ENCODE results near the gene NUTM1. TPM values are rescaled to one million over a fixed set of nuclear protein-coding genes. Genes with fewer than 3 reads are reported as not detected.
"Not testable (repeated sequence)": the region's sequence is repeated elsewhere in the genome, so short reads cannot be mapped to it uniquely, and the experiment has no call there.

NUTM1 gene
- total RNA-seq, 1 experiment from 2014 or later = 0.26 TPM

- H3T11ph ChIP-seq (ENCODE audit: low read length); H2BK15ac ChIP-seq (ENCODE audit: low read depth, low read length); H4K8ac ChIP-seq (replicated peaks; ENCODE audit: insufficient read length, low read depth, low read length); H3K14ac ChIP-seq (ENCODE audit: insufficient read depth, low read length); H3K4ac ChIP-seq (ENCODE audit: low read depth, low read length); H3K23ac ChIP-seq (ENCODE audit: insufficient read length, low read depth, low read length); H4K91ac ChIP-seq (ENCODE audit: insufficient read length, low read depth, low read length); H3K4me3 Mint-ChIP-seq; H3K18ac ChIP-seq (ENCODE audit: insufficient read length, low read depth, low read length); H3K36me3 Mint-ChIP-seq (ENCODE audit: insufficient read depth in 1 of 3, low read depth in 3 of 3); H3K56ac ChIP-seq (ENCODE audit: insufficient read length, low read depth, low read length); DNase-seq; H3K27me3 Mint-ChIP-seq (ENCODE audit: low read depth); H3K9ac ChIP-seq (ENCODE audit: extremely low read depth, insufficient read length, low read length); H3K4me1 Mint-ChIP-seq; H3K27ac Mint-ChIP-seq; H2BK20ac ChIP-seq (ENCODE audit: low read depth, low read length, poor library complexity, severe bottlenecking); H3K27ac ChIP-seq (ENCODE audit: insufficient read length, low read depth, low read length); H4K5ac ChIP-seq (ENCODE audit: insufficient read length, low read depth, low read length); H3K79me1 ChIP-seq (ENCODE audit: insufficient read depth, low read depth, low read length, poor library complexity, severe bottlenecking); H2BK12ac ChIP-seq (ENCODE audit: insufficient read length, low read depth, low read length); H2BK5ac ChIP-seq (ENCODE audit: insufficient read length, low read length); H4K20me1 ChIP-seq (ENCODE audit: control insufficient read depth, insufficient read depth, insufficient read length); H3K23me2 ChIP-seq (ENCODE audit: insufficient read length, low read depth, low read length, poor library complexity, severe bottlenecking); H3K9me3 ChIP-seq (ENCODE audit: control insufficient read depth, low read depth, low read length); H2AK5ac ChIP-seq (ENCODE audit: insufficient read length, low read length); H2BK120ac ChIP-seq (ENCODE audit: low read depth, low read length, poor library complexity, severe bottlenecking); H2AFZ ChIP-seq (ENCODE audit: low read length); H3K4me2 ChIP-seq (ENCODE audit: insufficient read depth, insufficient read length, low read length); H3K27me3 ChIP-seq (ENCODE audit: insufficient read depth, low read length); H3K4me1 ChIP-seq (ENCODE audit: insufficient read depth, low read length); H3K9me3 Mint-ChIP-seq; H3K79me2 ChIP-seq (ENCODE audit: insufficient read depth, low read length): not testable (repeated sequence)
- WGBS (ENCODE audit: extremely low coverage, insufficient read length, low lambda C conversion rate) = no CpG with 5 or more reads among the region's 2 CpGs
Observed at GRCh38 chr15:34392981-34393380, 49.9 kb downstream of the NUTM1 start.

- not testable (repeated sequence) for H3K4me2 ChIP-seq (ENCODE audit: insufficient read depth, insufficient read length, low read length); H4K8ac ChIP-seq (replicated peaks; ENCODE audit: insufficient read length, low read depth, low read length); H3T11ph ChIP-seq (ENCODE audit: low read length); H3K36me3 Mint-ChIP-seq (ENCODE audit: insufficient read depth in 1 of 3, low read depth in 3 of 3); H3K4ac ChIP-seq (ENCODE audit: low read depth, low read length); H2BK120ac ChIP-seq (ENCODE audit: low read depth, low read length, poor library complexity, severe bottlenecking); H3K9me3 ChIP-seq (ENCODE audit: control insufficient read depth, low read depth, low read length); H3K23ac ChIP-seq (ENCODE audit: insufficient read length, low read depth, low read length); H3K27ac Mint-ChIP-seq; H2BK5ac ChIP-seq (ENCODE audit: insufficient read length, low read length); H2AK5ac ChIP-seq (ENCODE audit: insufficient read length, low read length); H4K5ac ChIP-seq (ENCODE audit: insufficient read length, low read depth, low read length); H3K27ac ChIP-seq (ENCODE audit: insufficient read length, low read depth, low read length); H3K27me3 ChIP-seq (ENCODE audit: insufficient read depth, low read length); H3K4me1 Mint-ChIP-seq; H3K14ac ChIP-seq (ENCODE audit: insufficient read depth, low read length); H2AFZ ChIP-seq (ENCODE audit: low read length); H3K23me2 ChIP-seq (ENCODE audit: insufficient read length, low read depth, low read length, poor library complexity, severe bottlenecking); H4K91ac ChIP-seq (ENCODE audit: insufficient read length, low read depth, low read length); H3K9ac ChIP-seq (ENCODE audit: extremely low read depth, insufficient read length, low read length); H3K56ac ChIP-seq (ENCODE audit: insufficient read length, low read depth, low read length); H4K20me1 ChIP-seq (ENCODE audit: control insufficient read depth, insufficient read depth, insufficient read length); DNase-seq; H2BK15ac ChIP-seq (ENCODE audit: low read depth, low read length); H3K4me3 Mint-ChIP-seq; H3K18ac ChIP-seq (ENCODE audit: insufficient read length, low read depth, low read length); H3K79me2 ChIP-seq (ENCODE audit: insufficient read depth, low read length); H3K9me3 Mint-ChIP-seq; H3K4me1 ChIP-seq (ENCODE audit: insufficient read depth, low read length); H3K27me3 Mint-ChIP-seq (ENCODE audit: low read depth); H3K79me1 ChIP-seq (ENCODE audit: insufficient read depth, low read depth, low read length, poor library complexity, severe bottlenecking); H2BK12ac ChIP-seq (ENCODE audit: insufficient read length, low read depth, low read length); H2BK20ac ChIP-seq (ENCODE audit: low read depth, low read length, poor library complexity, severe bottlenecking)
- WGBS (ENCODE audit: extremely low coverage, insufficient read length, low lambda C conversion rate) = no CpG with 5 or more reads among the region's 6 CpGs
Observed at GRCh38 chr15:34397637-34398259, 54.6 kb downstream of the NUTM1 start.

Measured in H9 (cell line).